ENCODE measurements around the gene BRPF1. TPM values are rescaled to one million over a fixed set of nuclear protein-coding genes. Genes with fewer than 3 reads are reported as not detected.

BRPF1 gene
- total RNA-seq, 1 donor from 2014 or later, result 12.1 TPM

GRCh38 chr3:9701006-9701405, 30.5 kb upstream of the BRPF1 start:
- Mint-ChIP-seq H3K4me1 (peaks cover 5% of the 10 kb centered on the region), H3K36me3 (peaks cover 12% of the 10 kb centered on the region), H3K9me3 (no peaks in the 10 kb centered on the region), H3K4me3 (no peak overlapping the region), H3K27me3 (ENCODE audit: insufficient read depth, low read depth) (peaks cover 19% of the 10 kb centered on the region), H3K27ac (no peak overlapping the region)
- Histone ChIP-seq H3K27ac (no peak overlapping the region), H3K9me3 (ENCODE audit: low read depth) (no peaks in the 10 kb centered on the region), H2AFZ (replicated peaks) (no peak overlapping the region), H3K9ac (no peak overlapping the region), H3K4me1 (peaks cover 13% of the 10 kb centered on the region), H4K20me1 (ENCODE audit: low read depth) (peaks cover 39% of the 10 kb centered on the region), H3K36me3 (no peaks in the 10 kb centered on the region), H3K4me3 (no peak overlapping the region), H3K27me3 (peaks cover 41% of the 10 kb centered on the region), H3F3A (ENCODE audit: low read depth) (peaks cover 4% of the 10 kb centered on the region), H3K79me2 (ENCODE audit: low read depth) (no peaks in the 10 kb centered on the region), H3K4me2 (no peak overlapping the region)
- no peak for TF ChIP-seq EZH2 (IDR thresholded peaks at IDR 0.05)
- no peak for TF ChIP-seq EZH2phosphoT487 (IDR thresholded peaks at IDR 0.05)
- TF ChIP-seq CTCF (IDR thresholded peaks at IDR 0.05), result no peak
- DNase-seq (ENCODE audit: low spot score), result no peak

- H4K20me1 ChIP-seq (ENCODE audit: low read depth), result peaks cover 32% of the 10 kb centered on the region
Measured at GRCh38 chr3:9701711-9702110, 29.8 kb upstream of the BRPF1 start.

GRCh38 chr3:9703240-9703639, 28.3 kb upstream of the BRPF1 start:
- Mint-ChIP-seq H3K4me3 (peak overlapping the region; percentile 69), H3K27ac (no peak overlapping the region), H3K9me3 (no peaks in the 10 kb centered on the region), H3K27me3 (ENCODE audit: insufficient read depth, low read depth) (peaks cover 21% of the 10 kb centered on the region), H3K36me3 (peaks cover 9% of the 10 kb centered on the region), H3K4me1 (peaks cover 5% of the 10 kb centered on the region)
- Histone ChIP-seq H3K4me2 (peak overlapping the region; percentile 95), H2AFZ (replicated peaks) (no peak overlapping the region), H4K20me1 (ENCODE audit: low read depth) (peaks cover 32% of the 10 kb centered on the region), H3K27me3 (peaks cover 45% of the 10 kb centered on the region), H3K36me3 (no peaks in the 10 kb centered on the region), H3K9ac (no peak overlapping the region), H3K9me3 (ENCODE audit: low read depth) (no peaks in the 10 kb centered on the region), H3F3A (ENCODE audit: low read depth) (peaks cover 4% of the 10 kb centered on the region), H3K79me2 (ENCODE audit: low read depth) (no peaks in the 10 kb centered on the region), H3K4me3 (no peak overlapping the region), H3K27ac (no peak overlapping the region), H3K4me1 (peaks cover 13% of the 10 kb centered on the region)
- no peak for DNase-seq (ENCODE audit: low spot score)
- TF ChIP-seq CTCF (IDR thresholded peaks at IDR 0.05) (no peak), EZH2 (IDR thresholded peaks at IDR 0.05) (no peak), EZH2phosphoT487 (IDR thresholded peaks at IDR 0.05) (no peak)

More at GRCh38 chr3:9701711-9702110, 29.8 kb upstream of the BRPF1 start:
- Histone ChIP-seq H3K36me3 (no peaks in the 10 kb centered on the region), H3K9me3 (ENCODE audit: low read depth) (no peaks in the 10 kb centered on the region), H3K4me2 (no peak overlapping the region), H3F3A (ENCODE audit: low read depth) (peaks cover 4% of the 10 kb centered on the region), H3K9ac (no peak overlapping the region), H3K4me1 (peaks cover 13% of the 10 kb centered on the region), H2AFZ (replicated peaks) (no peak overlapping the region), H3K79me2 (ENCODE audit: low read depth) (no peaks in the 10 kb centered on the region), H3K4me3 (no peak overlapping the region), H3K27me3 (peaks cover 45% of the 10 kb centered on the region), H3K27ac (no peak overlapping the region)
- H3K4me1 Mint-ChIP-seq, result peaks cover 5% of the 10 kb centered on the region
- H3K9me3 Mint-ChIP-seq, result no peaks in the 10 kb centered on the region
- no peak overlapping the region for H3K4me3 Mint-ChIP-seq
- H3K27me3 Mint-ChIP-seq (ENCODE audit: insufficient read depth, low read depth), result peaks cover 20% of the 10 kb centered on the region
- TF ChIP-seq EZH2phosphoT487 (IDR thresholded peaks at IDR 0.05), result no peak
- no peak for TF ChIP-seq EZH2 (IDR thresholded peaks at IDR 0.05)
- TF ChIP-seq CTCF (IDR thresholded peaks at IDR 0.05), result no peak
- peaks cover 12% of the 10 kb centered on the region for H3K36me3 Mint-ChIP-seq
- DNase-seq (ENCODE audit: low spot score), result no peak
- no peak overlapping the region for H3K27ac Mint-ChIP-seq
